ENCODE results near the gene TRNP1.

- no peak for TF ChIP-seq SUZ12 (IDR thresholded peaks at IDR 0.05; ENCODE audit: extremely low read depth, insufficient read depth, insufficient read length)
- TF ChIP-seq ZNF274 (IDR thresholded peaks at IDR 0.05; ENCODE audit: low read depth, low read length): no peak
Observed at GRCh38 chr1:26999440-26999987, 6.0 kb downstream of the TRNP1 start.
